IMR-90 (cell line): ENCODE data around the gene STX19. TPM values are rescaled to one million over a fixed set of nuclear protein-coding genes. Genes with fewer than 3 reads are reported as not detected.

Experiments used
- ATAC-seq: fragments of 200-7000 bp; cut with Tn5 transposase; 2 replicates; pipeline ENCODE4 v1.9.1; 2020; ENCODE audit warnings: low read depth, mild to moderate bottlenecking, moderate library complexity
- BruUV-seq: library from RNA; stranded (reverse); fragments of 400-500 nt; replicated peaks from 2 replicates; lab custom pipeline; 2021; lab: Mats Ljungman, UMichigan
- CTCF ChIA-PET: fragments of 300-600 bp; formaldehyde crosslinking; extraction: SDS; loops from one replicate; lab custom pipeline; 2021; ENCODE audit warnings: antibody characterized with exemption; lab: Yijun Ruan, JAX
- POLR2A ChIA-PET: fragments of 300-600 bp; sonication (Branson Sonifier 250); formaldehyde crosslinking; loops from one replicate; lab custom pipeline; 2022; ENCODE audit warnings: antibody characterized with exemption; ENCODE audit not compliant: unreplicated experiment; lab: Charles Lee
- DNase-seq: peaks from one replicate; pipeline ENCODE4 v3.0.0; 2013
- H2AFZ ChIP-seq: replicated peaks from 2 replicates; pipeline ENCODE3; 2013; ENCODE audit warnings: low read length, mild to moderate bottlenecking; ENCODE audit not compliant: poor library complexity
- H2AK5ac ChIP-seq: 2 replicates; pipeline ENCODE4 v1.6.1; 2013; ENCODE audit warnings: low read depth, low read length, inconsistent platforms
- H2AK9ac ChIP-seq: replicated peaks from 2 replicates; pipeline ENCODE3; 2013; ENCODE audit warnings: mild to moderate bottlenecking, low read depth, low read length, moderate library complexity; ENCODE audit not compliant: poor library complexity
- H2BK120ac ChIP-seq: 2 replicates; pipeline ENCODE4 v1.6.1; 2013; ENCODE audit warnings: low read depth, low read length, inconsistent platforms
- H2BK15ac ChIP-seq: 3 replicates; pipeline ENCODE4 v1.6.1; 2013; ENCODE audit warnings: low read depth, low read length, inconsistent platforms
- H2BK20ac ChIP-seq: 2 replicates; pipeline ENCODE4 v1.6.1; 2013; ENCODE audit warnings: low read depth, mild to moderate bottlenecking, inconsistent platforms, low read length, moderate library complexity
- H2BK5ac ChIP-seq: 2 replicates; pipeline ENCODE4 v1.6.1; 2013; ENCODE audit warnings: mild to moderate bottlenecking, low read depth, low read length, inconsistent platforms; ENCODE audit not compliant: poor library complexity, severe bottlenecking
- H3K14ac ChIP-seq: replicated peaks from 2 replicates; pipeline ENCODE4 v1.6.1; 2013; ENCODE audit warnings: low read depth, low read length, inconsistent platforms
- H3K18ac ChIP-seq: 2 replicates; pipeline ENCODE4 v1.6.1; 2013; ENCODE audit warnings: low read depth, low read length, control low read depth
- H3K23ac ChIP-seq: 2 replicates; pipeline ENCODE4 v1.6.1; 2013; ENCODE audit warnings: low read depth, low read length, inconsistent platforms
- H3K27ac ChIP-seq: 2 replicates; pipeline ENCODE4 v1.5.1; 2013; ENCODE audit warnings: mild to moderate bottlenecking, control low read depth, low read length; ENCODE audit not compliant: insufficient read depth
- H3K27me3 ChIP-seq: 2 replicates; pipeline ENCODE4 v1.6.1; 2013; ENCODE audit warnings: low read length; ENCODE audit not compliant: control insufficient read depth, insufficient read depth
- H3K36me3 ChIP-seq: 2 replicates; pipeline ENCODE4 v1.6.1; 2013; ENCODE audit warnings: low read length, mixed read lengths; ENCODE audit not compliant: control insufficient read depth, insufficient read depth
- H3K4ac ChIP-seq: 2 replicates; pipeline ENCODE4 v1.6.1; 2013; ENCODE audit warnings: low read depth, low read length, inconsistent platforms
- H3K4me1 ChIP-seq: 2 replicates; pipeline ENCODE4 v1.6.1; 2013; ENCODE audit warnings: low read length, mixed read lengths; ENCODE audit not compliant: control insufficient read depth, insufficient read depth
- H3K4me2 ChIP-seq: 2 replicates; pipeline ENCODE4 v1.6.1; 2013; ENCODE audit warnings: low read depth, mild to moderate bottlenecking, control low read depth, low read length, moderate library complexity
- H3K4me3 ChIP-seq: 2 replicates; pipeline ENCODE4 v1.5.1; 2013; ENCODE audit warnings: low read depth, mild to moderate bottlenecking, control low read depth, low read length, moderate library complexity; ENCODE audit not compliant: insufficient read depth
- H3K56ac ChIP-seq: 2 replicates; pipeline ENCODE4 v1.6.1; 2013; ENCODE audit warnings: low read length, inconsistent platforms; ENCODE audit not compliant: insufficient read depth; ENCODE audit errors: extremely low read depth
- H3K79me1 ChIP-seq, 2 experiments: 2 replicates each; pipeline ENCODE4 v1.6.1; 2013; ENCODE audit warnings: low read length in 2 of 2, inconsistent platforms in 1 of 2, low read depth in 1 of 2
- H3K9ac ChIP-seq: 2 replicates; pipeline ENCODE4 v1.6.1; 2013; ENCODE audit warnings: low read depth, low read length, control low read depth
- H3K9me1 ChIP-seq: 2 replicates; pipeline ENCODE4 v1.6.1; 2013; ENCODE audit warnings: low read length, inconsistent platforms; ENCODE audit not compliant: insufficient read depth
- H3K9me3 ChIP-seq: 2 replicates; pipeline ENCODE4 v1.6.1; 2013; ENCODE audit warnings: low read length; ENCODE audit not compliant: control insufficient read depth, insufficient read depth
- H4K20me1 ChIP-seq: 2 replicates; pipeline ENCODE4 v1.6.1; 2013; ENCODE audit warnings: low read length, inconsistent platforms; ENCODE audit not compliant: insufficient read depth
- H4K5ac ChIP-seq: 2 replicates; pipeline ENCODE4 v1.6.1; 2013; ENCODE audit warnings: mild to moderate bottlenecking, low read depth, low read length, control low read depth
- H4K8ac ChIP-seq, 2 experiments: 2 replicates each; pipeline ENCODE4 v1.6.1; 2013; ENCODE audit warnings: low read depth in 2 of 2, low read length in 2 of 2, control low read depth in 1 of 2, inconsistent platforms in 1 of 2
- H4K91ac ChIP-seq: 2 replicates; pipeline ENCODE4 v1.6.1; 2013; ENCODE audit warnings: low read depth, low read length, inconsistent platforms; ENCODE audit not compliant: insufficient read depth
- BHLHE40 ChIP-seq: fragments of 150-350 bp; IDR thresholded peaks from 2 replicates; pipeline ENCODE4 v1.6.1; 2016; ENCODE audit warnings: mild to moderate bottlenecking, low read depth, low read length
- CEBPB ChIP-seq: IDR thresholded peaks from 2 replicates; pipeline ENCODE4 v1.6.1; 2012; ENCODE audit warnings: low read depth, low read length, improper control_type of control experiment
- CHD1 ChIP-seq: IDR thresholded peaks from 2 replicates; pipeline ENCODE4 v1.6.1; 2012; ENCODE audit warnings: low read depth, low read length, improper control_type of control experiment
- ELK1 ChIP-seq: fragments of 150-350 bp; IDR thresholded peaks from 2 replicates; pipeline ENCODE4 v1.6.1; 2016; ENCODE audit warnings: low read depth, mild to moderate bottlenecking, low read length, moderate library complexity, borderline replicate concordance
- MAZ ChIP-seq: IDR thresholded peaks from 2 replicates; pipeline ENCODE4 v1.6.1; 2012; ENCODE audit warnings: low read depth, mild to moderate bottlenecking, low read length, improper control_type of control experiment, moderate library complexity, borderline replicate concordance
- MXI1 ChIP-seq: IDR thresholded peaks from 2 replicates; pipeline ENCODE4 v1.6.1; 2012; ENCODE audit warnings: low read depth, mild to moderate bottlenecking, low read length, moderate library complexity, borderline replicate concordance
- POLR2A ChIP-seq: IDR thresholded peaks from 2 replicates; pipeline ENCODE4 v1.6.1; 2012; ENCODE audit warnings: mild to moderate bottlenecking, low read depth, low read length
- RAD21 ChIP-seq: IDR thresholded peaks from 2 replicates; pipeline ENCODE4 v1.6.1; 2012; ENCODE audit warnings: low read length, improper control_type of control experiment
- RCOR1 ChIP-seq: IDR thresholded peaks from 2 replicates; pipeline ENCODE4 v1.6.1; 2012; ENCODE audit warnings: mild to moderate bottlenecking, low read length, improper control_type of control experiment; ENCODE audit not compliant: insufficient replicate concordance
- RFX5 ChIP-seq: IDR thresholded peaks from 2 replicates; pipeline ENCODE4 v1.8.0; 2012; ENCODE audit warnings: low read depth, mild to moderate bottlenecking, low read length, moderate library complexity
- SMC3 ChIP-seq: fragments of 150-350 bp; IDR thresholded peaks from 2 replicates; pipeline ENCODE4 v1.6.1; 2016; ENCODE audit warnings: low read depth, mild to moderate bottlenecking, antibody characterized with exemption, low read length, moderate library complexity
- WGBS, 2 experiments: methylation state at CpG; one replicate each; pipeline versions ENCODE4 v1.1.5 to v1.1.7; 2013; ENCODE audit warnings: missing lambda C conversion rate in 2 of 2; ENCODE audit not compliant: insufficient read length in 1 of 2; ENCODE audit errors: extremely low coverage in 2 of 2; 5-methylcytosine and 5-hydroxymethylcytosine counted together
- dilution Hi-C: fragments of 300-500 bp; cut with HindIII; formaldehyde crosslinking; loops from one replicate; pipeline ENCODE4 v1.14.3; 2018; ENCODE audit warnings: low sequenced_read_pairs; ENCODE audit not compliant: unreplicated experiment
- in situ Hi-C: fragments of 300-500 bp; cut with MboI; formaldehyde crosslinking; loops from 3 replicates; pipeline ENCODE4 v1.14.3; 2019; ENCODE audit warnings: low sequenced_read_pairs, inconsistent platforms, mixed read lengths
- intact Hi-C: fragments of 100-400 bp; cut with micrococcal nuclease; formaldehyde crosslinking; loops from 2 replicates; pipeline ENCODE4 v1.10.0; 2022
- polyA plus RNA-seq, 3 experiments: library from polyadenylated mRNA; depleted of rRNA; stranded (reverse); fragments of >200 nt; gene quantifications; 2 replicates each; pipeline ENCODE4 v1.2.3, GENCODE V29; 2012; ENCODE audit warnings: low replicate concordance in 1 of 3
- total RNA-seq: library from RNA; depleted of rRNA; stranded (reverse); fragments of >200 nt; gene quantifications from 2 replicates; pipeline ENCODE4 v1.2.3, GENCODE V29; 2012
- TF ChIP-seq, protein P1 (sequence below): conservative IDR thresholded peaks from 2 replicates; pipeline ENCODE4 v1.5.1; 2012; ENCODE audit warnings: mild to moderate bottlenecking, low read depth, low read length, improper control_type of control experiment
- TF ChIP-seq, protein P2 (sequence below): fragments of 150-350 bp; IDR thresholded peaks from 2 replicates; pipeline ENCODE4 v1.6.1; 2017; ENCODE audit warnings: mild to moderate bottlenecking, antibody characterized with exemption, low read length, low read depth

STX19 gene
- total and polyA plus RNA-seq, 2 of the 4 experiments (the other 2 are of a cell fraction), result not detected

DNA sequence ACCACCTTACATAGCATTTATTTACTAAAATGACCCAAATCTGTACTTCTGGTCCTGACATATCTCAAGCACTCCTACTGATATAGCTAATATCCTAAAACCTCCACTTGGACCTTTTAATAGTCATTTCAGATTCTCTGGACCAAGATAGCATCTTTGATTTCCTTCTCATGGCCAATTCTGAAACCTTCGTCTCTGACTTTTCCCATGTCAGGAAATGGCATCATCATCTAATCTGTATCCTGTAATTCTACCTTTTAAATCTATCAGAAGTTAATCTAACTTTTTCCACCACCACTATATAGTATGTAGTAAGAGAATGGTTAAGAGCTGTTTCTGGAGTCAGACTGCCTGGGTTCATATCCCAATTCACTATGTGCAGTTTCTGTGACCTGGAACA lies 16.2 kb downstream of the STX19 start:
- H3K4me2 ChIP-seq, result no peak overlapping the region
- WGBS, 2 experiments, result no CpG with 5 or more reads among the region's 1 CpG
- no peak overlapping the region for H4K5ac ChIP-seq
- H3K79me1 ChIP-seq, result no peaks in the 10 kb centered on the region
- CTCF ChIA-PET, result no interaction called here
- in situ Hi-C loops, result no loop called here
- ATAC-seq (no peak), DNase-seq (no peak)
- H2BK15ac ChIP-seq, result no peak overlapping the region
- TF ChIP-seq, protein P1, sequence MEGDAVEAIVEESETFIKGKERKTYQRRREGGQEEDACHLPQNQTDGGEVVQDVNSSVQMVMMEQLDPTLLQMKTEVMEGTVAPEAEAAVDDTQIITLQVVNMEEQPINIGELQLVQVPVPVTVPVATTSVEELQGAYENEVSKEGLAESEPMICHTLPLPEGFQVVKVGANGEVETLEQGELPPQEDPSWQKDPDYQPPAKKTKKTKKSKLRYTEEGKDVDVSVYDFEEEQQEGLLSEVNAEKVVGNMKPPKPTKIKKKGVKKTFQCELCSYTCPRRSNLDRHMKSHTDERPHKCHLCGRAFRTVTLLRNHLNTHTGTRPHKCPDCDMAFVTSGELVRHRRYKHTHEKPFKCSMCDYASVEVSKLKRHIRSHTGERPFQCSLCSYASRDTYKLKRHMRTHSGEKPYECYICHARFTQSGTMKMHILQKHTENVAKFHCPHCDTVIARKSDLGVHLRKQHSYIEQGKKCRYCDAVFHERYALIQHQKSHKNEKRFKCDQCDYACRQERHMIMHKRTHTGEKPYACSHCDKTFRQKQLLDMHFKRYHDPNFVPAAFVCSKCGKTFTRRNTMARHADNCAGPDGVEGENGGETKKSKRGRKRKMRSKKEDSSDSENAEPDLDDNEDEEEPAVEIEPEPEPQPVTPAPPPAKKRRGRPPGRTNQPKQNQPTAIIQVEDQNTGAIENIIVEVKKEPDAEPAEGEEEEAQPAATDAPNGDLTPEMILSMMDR, result no peak
- TF ChIP-seq CEBPB (no peak), BHLHE40 (no peak), SMC3 (no peak), RAD21 (no peak), CHD1 (no peak), ELK1 (no peak), POLR2A (no peak), MAZ (no peak), RCOR1 (no peak), MXI1 (no peak), RFX5 (no peak)
- TF ChIP-seq, protein P2, sequence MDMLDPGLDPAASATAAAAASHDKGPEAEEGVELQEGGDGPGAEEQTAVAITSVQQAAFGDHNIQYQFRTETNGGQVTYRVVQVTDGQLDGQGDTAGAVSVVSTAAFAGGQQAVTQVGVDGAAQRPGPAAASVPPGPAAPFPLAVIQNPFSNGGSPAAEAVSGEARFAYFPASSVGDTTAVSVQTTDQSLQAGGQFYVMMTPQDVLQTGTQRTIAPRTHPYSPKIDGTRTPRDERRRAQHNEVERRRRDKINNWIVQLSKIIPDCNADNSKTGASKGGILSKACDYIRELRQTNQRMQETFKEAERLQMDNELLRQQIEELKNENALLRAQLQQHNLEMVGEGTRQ, result no peak
- BruUV-seq, result no TSS peak
- no peaks in the 10 kb centered on the region for H4K20me1 ChIP-seq
- H3K23ac ChIP-seq, result no peak overlapping the region
- H3K4ac ChIP-seq, result no peak overlapping the region
- no peak overlapping the region for H2BK5ac ChIP-seq
- dilution Hi-C loops, result no loop called here
- H3K9me3 ChIP-seq, result no peaks in the 10 kb centered on the region
- H3K27ac ChIP-seq, result no peak overlapping the region
- H3K9ac ChIP-seq, result no peak overlapping the region
- no peaks in the 10 kb centered on the region for H3K4me1 ChIP-seq
- H2BK120ac ChIP-seq, result no peak overlapping the region
- no peak overlapping the region for H3K56ac ChIP-seq
- no peak overlapping the region for H3K4me3 ChIP-seq
- no peaks in the 10 kb centered on the region for H3K36me3 ChIP-seq
- H3K27me3 ChIP-seq, result no peaks in the 10 kb centered on the region
- POLR2A ChIA-PET, result no interaction called here
- H2AFZ ChIP-seq, result no peak overlapping the region
- no peaks in the 10 kb centered on the region for H3K9me1 ChIP-seq
- H2BK20ac ChIP-seq, result no peak overlapping the region
- H3K18ac ChIP-seq, result no peak overlapping the region
- H4K91ac ChIP-seq, result no peak overlapping the region
- H2AK5ac ChIP-seq, result no peak overlapping the region
- H2AK9ac ChIP-seq, result no peak overlapping the region
- H3K14ac ChIP-seq, result no peak overlapping the region
- no peak overlapping the region for H4K8ac ChIP-seq
- intact Hi-C loops, result no loop called here
